Stimulated activated CD4-positive, alpha-beta T cell treated with anti-CD3 and anti-CD28 coated beads, TNF-alpha, amount 100 ng/mL, for 4 hours (primary cell): ENCODE data around the gene FCHSD1.

Source experiments
- DNase-seq, 3 experiments: peaks; one replicate each; pipeline ENCODE4 v3.0.0-alpha.2; 2020; ENCODE audit warnings: low read depth in 3 of 3

Gene FCHSD1

GRCh38 chr5:141672841-141673813 is 21.9 kb upstream of the FCHSD1 start:
- DNase-seq: no peak

DNA sequence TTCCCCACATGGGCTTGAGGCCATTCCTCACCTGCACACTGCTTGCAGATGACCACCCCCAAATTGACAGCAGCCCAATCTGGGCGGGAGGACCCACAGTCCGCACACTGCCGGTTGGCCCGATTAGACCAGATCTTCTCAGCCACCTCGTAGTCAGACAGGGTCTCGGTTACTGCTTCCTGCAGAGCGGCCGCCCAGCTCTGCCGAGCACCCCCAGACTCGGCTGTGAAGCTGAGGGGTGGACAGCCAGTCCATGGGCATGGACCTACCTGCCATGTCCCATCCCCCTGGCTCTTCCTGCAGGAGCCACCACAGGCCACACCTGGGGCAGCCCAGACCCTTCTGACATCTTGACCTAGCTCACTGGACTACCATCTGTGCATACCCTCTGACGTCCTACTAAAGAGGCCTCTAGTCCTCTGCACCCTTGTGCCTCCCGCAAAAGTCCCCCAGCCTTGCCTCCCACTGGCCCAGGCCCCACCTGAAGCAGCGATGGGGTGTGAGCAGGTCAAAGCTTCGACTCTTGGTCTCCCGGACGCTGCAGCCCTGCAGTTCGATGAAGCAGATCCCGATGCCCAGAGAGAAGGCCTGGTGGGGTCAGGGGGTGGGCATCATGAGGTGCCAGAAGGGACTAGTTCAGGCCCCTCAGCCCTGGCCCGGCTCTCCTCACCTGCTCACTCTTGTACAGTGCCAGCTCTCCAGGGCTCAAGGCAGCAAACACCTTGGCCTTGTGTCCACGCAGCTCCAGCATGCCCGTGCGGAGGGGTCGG is 21.0 kb upstream of the FCHSD1 start:
- DNase-seq: no peak

GRCh38 chr5:141669520-141669919 is 18.3 kb upstream of the FCHSD1 start:
- DNase-seq: no peak

GRCh38 chr5:141668601-141669265 is 17.5 kb upstream of the FCHSD1 start:
- DNase-seq: no peak

GRCh38 chr5:141665995-141666940 is 15.1 kb upstream of the FCHSD1 start:
- DNase-seq: no peak

DNA sequence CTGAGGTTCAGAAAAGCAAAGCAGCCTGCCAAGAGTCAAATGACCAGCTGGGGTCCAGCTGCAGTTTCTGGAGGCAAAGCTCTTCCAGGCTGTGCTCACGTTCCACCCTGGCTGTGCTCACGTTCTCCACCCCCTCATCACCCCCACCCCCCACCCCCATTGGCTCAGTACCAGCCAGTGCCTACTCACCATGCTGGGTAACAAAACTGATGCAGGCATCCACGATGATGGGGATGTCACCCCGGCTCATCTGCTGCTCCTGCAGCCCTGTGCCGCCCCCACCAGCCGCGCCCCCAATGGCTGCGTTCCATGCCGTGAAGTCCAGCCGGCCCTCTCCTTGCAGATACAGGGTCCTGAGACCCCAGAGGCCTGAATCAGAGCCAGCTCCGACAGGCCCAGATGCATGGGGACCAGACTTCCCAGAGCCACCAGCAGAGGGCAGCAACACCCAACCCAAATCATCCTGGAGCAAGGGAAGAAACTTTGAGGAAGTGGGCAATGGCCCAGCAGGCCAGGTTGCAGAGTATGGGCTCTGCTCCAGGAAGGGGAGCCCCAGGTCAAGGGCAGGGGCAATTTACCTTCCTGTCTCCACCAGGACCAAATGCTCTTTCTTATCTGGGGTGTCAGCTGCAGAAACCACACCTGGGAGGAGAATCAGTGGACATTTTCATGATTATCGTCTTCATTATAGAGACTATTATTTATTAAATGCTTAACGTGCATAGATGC is 13.7 kb upstream of the FCHSD1 start:
- DNase-seq: peak; percentile 47 to 64 (median 50)

GRCh38 chr5:141663506-141663905 is 12.3 kb upstream of the FCHSD1 start:
- DNase-seq: no peak

GRCh38 chr5:141662028-141662427 is 10.8 kb upstream of the FCHSD1 start:
- no peak for DNase-seq

- no peak for DNase-seq
Observed at GRCh38 chr5:141657937-141658545, 6.8 kb upstream of the FCHSD1 start.

DNA sequence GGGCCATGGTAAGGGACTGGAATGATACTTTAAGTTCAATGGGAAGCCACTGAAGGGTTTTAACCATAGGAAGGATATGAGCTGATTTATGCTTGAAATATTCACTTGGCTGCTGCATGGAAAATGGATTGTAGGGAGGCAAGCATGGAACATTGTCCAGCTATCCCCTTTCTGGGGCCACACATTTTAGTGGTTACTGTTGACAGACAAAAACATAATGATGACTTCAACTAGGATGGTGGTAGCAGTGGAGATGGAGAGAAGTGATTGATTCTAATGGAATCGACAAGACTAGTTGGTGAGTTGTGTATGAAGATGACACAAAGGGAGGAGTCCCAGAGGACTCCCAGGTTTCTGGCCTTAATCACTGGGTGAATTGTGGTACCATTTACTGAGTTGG is 6.2 kb upstream of the FCHSD1 start:
- no peak for DNase-seq

GRCh38 chr5:141656396-141656795 is 5.2 kb upstream of the FCHSD1 start:
- no peak for DNase-seq

DNA sequence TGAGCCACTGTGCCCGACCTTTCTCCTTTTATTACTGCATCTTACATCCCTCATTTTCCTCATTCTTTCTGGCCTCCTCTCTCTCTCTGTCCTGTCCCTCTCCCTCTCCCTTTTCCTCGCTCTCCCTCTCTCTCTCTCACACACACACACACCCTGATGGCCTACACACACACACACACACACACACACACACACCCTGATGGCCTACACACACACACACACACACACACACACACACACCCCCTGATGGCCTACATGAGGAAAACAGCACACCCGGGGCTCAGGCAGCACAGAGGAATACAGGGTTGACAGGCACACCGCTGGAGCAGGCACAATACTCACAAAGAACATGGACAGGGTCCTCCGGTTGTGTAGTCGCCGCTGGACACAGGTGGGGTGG is 3.8 kb upstream of the FCHSD1 start:
- no peak for DNase-seq

DNA sequence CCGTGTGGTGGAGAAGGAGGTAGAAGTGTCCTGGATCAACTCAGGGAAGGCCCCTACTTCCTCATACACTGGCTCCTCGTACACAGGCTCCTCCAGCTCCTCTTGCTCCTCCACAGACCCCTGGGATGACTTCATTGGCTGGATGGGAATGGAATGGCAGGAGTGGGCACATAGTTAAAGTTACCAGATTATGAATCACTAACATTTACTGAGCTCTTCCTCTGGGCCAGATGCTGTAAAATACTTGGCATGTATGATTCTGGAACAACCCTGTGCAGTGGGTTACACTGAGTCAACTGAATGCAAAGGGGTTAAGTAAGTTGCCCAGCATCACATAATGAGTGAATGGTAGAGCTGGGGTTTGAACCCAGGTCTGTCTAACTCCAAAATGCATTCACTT is 3.1 kb upstream of the FCHSD1 start:
- DNase-seq: no peak

GRCh38 chr5:141651728-141652105 is 499 bp upstream of the FCHSD1 start:
- no peak for DNase-seq

DNA sequence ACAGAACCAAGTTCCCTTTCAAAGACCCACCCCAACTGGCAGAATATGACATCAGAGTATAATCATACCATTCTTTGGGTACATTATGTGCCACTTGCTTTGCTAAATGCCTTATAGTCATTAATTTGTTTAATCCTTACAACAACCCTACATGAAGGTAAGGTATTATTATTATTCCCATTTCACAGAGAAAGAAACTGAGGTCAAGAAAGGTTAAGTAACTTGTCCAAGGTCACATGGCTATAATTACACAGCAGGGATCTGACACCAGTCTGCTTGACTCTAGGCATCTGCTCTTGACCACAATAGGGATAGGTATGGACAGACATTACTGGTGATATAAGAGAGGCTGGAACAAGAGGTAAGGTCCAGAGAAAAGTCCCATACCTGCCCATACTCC is 1.2 kb downstream of the FCHSD1 start:
- no peak for DNase-seq

- DNase-seq: no peak
Observed at GRCh38 chr5:141649056-141649688, 2.0 kb downstream of the FCHSD1 start.

- no peak for DNase-seq
Observed at GRCh38 chr5:141647851-141648250, 3.4 kb downstream of the FCHSD1 start.

DNA sequence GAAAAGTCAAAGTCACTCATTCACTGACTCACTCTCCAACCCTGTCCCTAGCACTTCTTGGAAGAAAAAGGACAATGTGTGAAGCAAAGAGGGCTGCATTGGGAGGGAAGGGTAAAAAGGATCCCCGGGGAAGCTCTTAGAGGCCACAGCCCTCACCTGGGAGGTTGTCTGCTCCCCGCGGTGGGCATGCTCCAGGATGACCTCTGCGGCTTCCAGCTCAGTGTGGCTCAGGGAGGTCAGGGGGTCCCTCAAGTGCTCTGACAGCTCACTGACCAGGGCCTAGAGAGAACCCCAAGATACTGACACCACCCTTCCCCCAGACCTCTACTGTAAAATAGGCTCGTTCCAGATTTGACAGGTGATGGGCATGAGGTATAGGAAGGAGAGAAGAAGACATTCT is 4.0 kb downstream of the FCHSD1 start:
- no peak for DNase-seq

DNA sequence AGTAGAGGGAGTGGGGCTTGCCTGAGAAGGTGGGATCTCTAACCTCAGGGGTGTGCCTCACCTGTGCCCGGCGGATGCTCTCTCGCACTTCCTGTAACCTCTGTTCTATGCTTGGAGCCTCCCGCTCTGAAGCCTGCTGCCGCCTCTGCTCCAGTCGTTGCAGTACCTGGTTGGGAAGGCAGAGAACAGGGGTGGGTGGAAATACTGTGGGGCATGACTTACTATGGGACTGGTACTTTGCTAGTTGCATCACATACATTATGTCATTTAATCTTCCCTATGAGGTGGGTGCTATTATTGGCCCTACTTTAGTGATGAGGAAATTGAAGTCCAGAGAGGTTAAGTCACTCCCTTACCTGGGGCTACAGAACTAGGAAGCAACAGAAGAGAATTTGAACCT is 5.2 kb downstream of the FCHSD1 start:
- no peak for DNase-seq
